DND-41 (cell line): ENCODE measurements around the gene UGT1A8.
"Not testable (repeated sequence)": the region's sequence is repeated elsewhere in the genome, so short reads cannot be mapped to it uniquely, and the experiment has no call there.

Experiments used
- ATAC-seq: fragments of 200-7000 bp; cut with Tn5 transposase; 3 replicates; pipeline ENCODE4 v1.9.1; 2021; ENCODE audit warnings: low read depth; ENCODE audit not compliant: insufficient read depth
- DNase-seq: peaks from one replicate; pipeline ENCODE4 v3.0.0-alpha.2; 2020
- H2AFZ ChIP-seq: 2 replicates; pipeline ENCODE4 v1.6.0; 2012; ENCODE audit warnings: low read depth, low read length
- H3K27ac ChIP-seq: 2 replicates; pipeline ENCODE4 v1.5.1; 2012; ENCODE audit warnings: low read length, inconsistent platforms
- H3K27me3 ChIP-seq: fragments of 200-600 bp; sonication (generic); 2 replicates; pipeline ENCODE4 v1.6.0; 2012; ENCODE audit warnings: low read length, mild to moderate bottlenecking, inconsistent platforms; ENCODE audit not compliant: insufficient read depth, poor library complexity
- H3K36me3 ChIP-seq: 2 replicates; pipeline ENCODE4 v1.5.1; 2012; ENCODE audit warnings: low read length, inconsistent platforms; ENCODE audit not compliant: insufficient read depth
- H3K4me1 ChIP-seq: 2 replicates; pipeline ENCODE4 v1.5.1; 2012; ENCODE audit warnings: mild to moderate bottlenecking, low read length; ENCODE audit not compliant: insufficient read depth
- H3K4me2 ChIP-seq: 2 replicates; pipeline ENCODE4 v1.6.0; 2012; ENCODE audit warnings: mild to moderate bottlenecking, moderate library complexity, low read length, inconsistent platforms; ENCODE audit not compliant: insufficient read depth
- H3K4me3 ChIP-seq, 2 experiments: fragments of 200-600 bp in 1 of 2; shearing (Covaris generic) in 1 of 2; 2 replicates each; pipeline ENCODE4 v1.5.1; 2012 to 2016; ENCODE audit warnings: inconsistent platforms in 2 of 2, low read length in 2 of 2, mild to moderate bottlenecking in 2 of 2, low read depth in 1 of 2, moderate library complexity in 1 of 2
- H3K79me2 ChIP-seq: 2 replicates; pipeline ENCODE4 v1.6.0; 2012; ENCODE audit warnings: low read length, inconsistent platforms; ENCODE audit not compliant: insufficient read depth
- H3K9ac ChIP-seq: 2 replicates; pipeline ENCODE4 v1.6.0; 2012; ENCODE audit warnings: low read depth, mild to moderate bottlenecking, inconsistent platforms, low read length, moderate library complexity
- H3K9me3 ChIP-seq: 2 replicates; pipeline ENCODE4 v1.5.1; 2012; ENCODE audit warnings: low read length, moderate library complexity, mild to moderate bottlenecking, inconsistent platforms; ENCODE audit not compliant: insufficient read depth, severe bottlenecking
- H4K20me1 ChIP-seq: 2 replicates; pipeline ENCODE4 v1.6.0; 2012; ENCODE audit warnings: low read length; ENCODE audit not compliant: insufficient read depth
- EZH2 ChIP-seq: IDR thresholded peaks from 3 replicates; pipeline ENCODE4 v1.6.1; 2012; ENCODE audit warnings: borderline replicate concordance, low read depth, mild to moderate bottlenecking, moderate library complexity, low read length, inconsistent platforms; ENCODE audit not compliant: severe bottlenecking
- TF ChIP-seq, protein P1 (sequence below): IDR thresholded peaks from 2 replicates; pipeline ENCODE4 v1.5.1; 2012; ENCODE audit warnings: borderline replicate concordance, low read length, moderate library complexity, mild to moderate bottlenecking; ENCODE audit not compliant: poor library complexity, severe bottlenecking; ENCODE audit errors: extremely low read depth

Gene UGT1A8

DNA sequence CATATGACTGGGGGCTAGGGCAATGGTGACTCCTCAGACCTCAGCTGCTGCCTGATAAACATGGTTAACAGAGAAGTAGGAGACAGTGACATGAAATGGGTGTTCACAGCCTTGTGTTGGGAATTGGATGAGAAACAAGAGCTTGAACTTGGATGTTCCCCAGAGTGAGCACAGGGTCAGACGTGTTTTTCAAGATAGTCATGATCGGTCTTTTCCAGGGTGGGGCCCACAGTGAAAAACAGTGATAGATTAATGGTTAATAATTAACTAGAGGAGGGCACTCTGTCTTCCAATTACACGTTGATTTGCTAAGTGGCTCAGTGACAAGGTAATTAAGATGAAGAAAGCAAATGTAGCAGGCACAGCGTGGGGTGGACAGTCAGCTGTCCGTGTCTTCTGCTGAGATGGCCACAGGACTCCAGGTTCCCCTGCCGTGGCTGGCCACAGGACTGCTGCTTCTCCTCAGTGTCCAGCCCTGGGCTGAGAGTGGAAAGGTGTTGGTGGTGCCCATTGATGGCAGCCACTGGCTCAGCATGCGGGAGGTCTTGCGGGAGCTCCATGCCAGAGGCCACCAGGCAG, 111.4 kb downstream of the UGT1A8 start, which contains the start of gene UGT1A3:
TSS of gene UGT1A3 (plus strand) at position 320 of the 579 bp plus-strand sequence. CDS start at position 405, 85 bp downstream.
- no peaks in the 10 kb centered on the region for H3K27me3 ChIP-seq
- H3K9me3 ChIP-seq, result no peaks in the 10 kb centered on the region
- no peak within 1 kb of the TSS for H3K4me3 ChIP-seq
- no peaks in the 10 kb centered on the region for H3K79me2 ChIP-seq
- no peaks in the 10 kb centered on the region for H4K20me1 ChIP-seq
- no peak for DNase-seq
- H3K4me2 ChIP-seq, result no peak within 1 kb of the TSS
- H3K9ac ChIP-seq, result no peak within 1 kb of the TSS
- no peaks in the 10 kb centered on the region for H3K36me3 ChIP-seq
- no peaks in the 10 kb centered on the region for H3K4me1 ChIP-seq
- no peak within 1 kb of the TSS for H3K27ac ChIP-seq
- H2AFZ ChIP-seq, result no peak within 1 kb of the TSS
- TF ChIP-seq EZH2, result no peak
- TF ChIP-seq, protein P1, sequence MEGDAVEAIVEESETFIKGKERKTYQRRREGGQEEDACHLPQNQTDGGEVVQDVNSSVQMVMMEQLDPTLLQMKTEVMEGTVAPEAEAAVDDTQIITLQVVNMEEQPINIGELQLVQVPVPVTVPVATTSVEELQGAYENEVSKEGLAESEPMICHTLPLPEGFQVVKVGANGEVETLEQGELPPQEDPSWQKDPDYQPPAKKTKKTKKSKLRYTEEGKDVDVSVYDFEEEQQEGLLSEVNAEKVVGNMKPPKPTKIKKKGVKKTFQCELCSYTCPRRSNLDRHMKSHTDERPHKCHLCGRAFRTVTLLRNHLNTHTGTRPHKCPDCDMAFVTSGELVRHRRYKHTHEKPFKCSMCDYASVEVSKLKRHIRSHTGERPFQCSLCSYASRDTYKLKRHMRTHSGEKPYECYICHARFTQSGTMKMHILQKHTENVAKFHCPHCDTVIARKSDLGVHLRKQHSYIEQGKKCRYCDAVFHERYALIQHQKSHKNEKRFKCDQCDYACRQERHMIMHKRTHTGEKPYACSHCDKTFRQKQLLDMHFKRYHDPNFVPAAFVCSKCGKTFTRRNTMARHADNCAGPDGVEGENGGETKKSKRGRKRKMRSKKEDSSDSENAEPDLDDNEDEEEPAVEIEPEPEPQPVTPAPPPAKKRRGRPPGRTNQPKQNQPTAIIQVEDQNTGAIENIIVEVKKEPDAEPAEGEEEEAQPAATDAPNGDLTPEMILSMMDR, result no peak
- ATAC-seq, result no peak

DNA sequence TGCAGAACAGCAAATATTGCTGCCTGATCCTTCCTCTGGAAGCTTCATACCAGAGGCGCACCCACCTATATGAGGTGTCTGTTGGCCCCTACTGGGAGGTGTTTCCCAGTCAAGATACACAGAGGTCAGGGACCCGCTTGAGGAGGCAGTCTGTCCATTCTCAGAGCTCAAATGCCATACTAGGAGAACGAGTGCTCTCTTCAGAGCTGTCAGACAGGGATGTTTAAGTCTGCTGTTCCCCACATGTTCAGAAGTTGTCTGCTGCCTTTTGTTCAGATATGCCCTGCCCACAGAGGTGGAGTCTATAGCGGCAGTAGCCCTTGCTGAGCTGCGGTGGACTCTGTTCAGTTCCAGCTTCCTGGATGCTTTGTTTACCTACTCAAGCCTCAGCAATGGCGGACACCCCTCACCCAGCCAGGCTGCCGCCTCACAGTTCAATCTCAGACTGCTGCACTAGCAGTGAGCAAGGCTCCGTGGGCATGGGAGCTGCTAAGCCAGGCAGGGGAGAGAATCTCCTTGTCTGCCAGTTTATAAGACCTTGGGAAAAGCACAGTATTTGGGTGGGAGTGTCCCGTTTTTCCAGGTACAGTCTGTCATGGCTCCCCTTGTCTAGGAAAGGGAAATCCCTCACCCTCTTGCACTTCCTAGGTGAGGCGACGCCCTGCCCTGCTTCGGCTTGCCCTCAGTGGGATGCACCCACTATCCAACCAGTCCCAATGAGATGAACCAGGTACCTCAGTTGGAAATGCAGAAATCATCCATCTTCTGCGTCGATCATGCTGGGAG, 119.6 kb downstream of the UGT1A8 start:
- not testable (repeated sequence) for H3K9ac ChIP-seq, H3K9me3 ChIP-seq, H2AFZ ChIP-seq, DNase-seq, H3K4me3 ChIP-seq, H3K27me3 ChIP-seq, H3K4me1 ChIP-seq, H3K4me2 ChIP-seq, H3K27ac ChIP-seq, H4K20me1 ChIP-seq, H3K36me3 ChIP-seq, ATAC-seq, H3K79me2 ChIP-seq

DNA sequence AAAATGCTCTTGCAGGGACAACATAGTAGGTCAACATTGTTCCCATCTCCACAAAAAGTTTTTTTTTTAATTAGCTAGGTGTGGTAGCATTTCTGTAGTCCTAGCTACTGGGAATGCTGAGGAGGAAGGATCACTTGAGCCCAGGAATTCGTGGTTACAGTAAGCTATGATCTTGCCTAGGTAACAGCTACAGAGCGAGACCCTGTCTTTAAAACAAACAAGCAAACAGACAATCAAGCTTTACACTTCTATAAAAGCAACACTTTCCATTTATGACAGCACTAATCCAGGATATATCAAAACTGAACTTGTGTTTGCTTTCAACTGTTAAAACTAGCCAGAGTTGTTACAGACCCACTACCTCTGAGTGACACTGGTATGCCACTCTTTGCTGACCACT, 123.4 kb downstream of the UGT1A8 start:
- Histone ChIP-seq H3K4me1 (no peaks in the 10 kb centered on the region), H3K79me2 (no peaks in the 10 kb centered on the region), H3K27me3 (peaks cover 6% of the 10 kb centered on the region), H3K9me3 (no peaks in the 10 kb centered on the region), H3K36me3 (no peaks in the 10 kb centered on the region), H3K27ac (no peak overlapping the region), H3K4me2 (no peak overlapping the region), H4K20me1 (no peaks in the 10 kb centered on the region), H3K9ac (no peak overlapping the region), H3K4me3 (no peak overlapping the region), H2AFZ (no peak overlapping the region)
- TF ChIP-seq EZH2, result no peak
- TF ChIP-seq, protein P1, result no peak
- DNase-seq (no peak), ATAC-seq (no peak)

DNA sequence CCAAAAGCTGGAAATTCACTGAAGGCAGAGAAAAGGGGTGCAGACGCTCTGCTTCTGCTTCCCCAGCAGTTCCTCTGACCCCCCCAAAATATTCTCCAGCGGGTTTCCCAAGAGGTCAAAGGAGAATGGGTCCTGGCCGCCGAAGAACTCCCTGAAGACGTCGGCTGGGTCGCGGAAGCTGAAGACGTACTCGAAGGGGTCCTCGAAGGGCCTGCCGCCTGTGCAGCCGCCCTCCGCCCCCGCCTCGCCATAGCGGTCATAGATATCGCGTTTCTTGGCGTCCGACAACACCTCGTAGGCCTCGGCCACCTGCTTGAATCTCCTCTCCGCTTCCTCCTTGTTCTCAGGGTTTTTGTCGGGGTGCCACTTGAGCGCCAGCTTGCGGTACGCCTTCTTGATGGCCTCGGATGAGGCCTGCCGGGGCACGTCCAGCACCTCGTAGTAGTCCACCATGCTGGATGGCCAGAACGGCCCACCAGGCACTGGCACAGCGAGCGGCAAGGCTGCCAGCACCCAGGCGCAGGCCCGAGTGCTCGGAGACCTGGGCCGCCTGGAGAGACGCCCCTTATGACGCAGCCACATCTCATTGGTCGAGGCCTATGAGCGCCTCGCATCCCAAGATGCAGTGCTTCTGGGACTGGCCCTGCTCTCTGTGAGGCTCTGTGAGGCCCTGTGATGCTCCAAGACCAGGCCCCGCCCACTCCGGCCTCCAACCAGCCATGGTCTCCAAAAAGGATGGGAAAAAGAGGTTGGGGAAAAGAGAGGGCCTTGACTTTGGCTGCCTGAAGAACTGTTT, 126.2 kb downstream of the UGT1A8 start:
- DNase-seq, result no peak
- Histone ChIP-seq H3K36me3 (no peaks in the 10 kb centered on the region), H3K27ac (no peak overlapping the region), H3K9ac (no peak overlapping the region), H3K4me1 (no peaks in the 10 kb centered on the region), H2AFZ (no peak overlapping the region), H3K4me2 (no peak overlapping the region), H3K9me3 (no peaks in the 10 kb centered on the region), H3K27me3 (peaks cover 3% of the 10 kb centered on the region), H3K4me3 (no peak overlapping the region), H4K20me1 (no peaks in the 10 kb centered on the region), H3K79me2 (no peaks in the 10 kb centered on the region)
- TF ChIP-seq, protein P1, result no peak
- TF ChIP-seq EZH2, result no peak
- ATAC-seq, result no peak
